Endothelial cell of umbilical vein (primary cell): Measurements from ENCODE around the gene CNTN5. TPM values are rescaled to one million over a fixed set of nuclear protein-coding genes. Genes with fewer than 3 reads are reported as not detected.

Experiments
- BruUV-seq: library from RNA; stranded (reverse); fragments of 400-500 nt; replicated peaks from 2 replicates; lab custom pipeline; 2021; lab: Mats Ljungman, UMichigan
- CTCF ChIA-PET: fragments of 300-600, 350-600 bp; sonication (Branson Sonifier 250); formaldehyde crosslinking; loops from one replicate; lab custom pipeline; 2021; ENCODE audit warnings: antibody characterized with exemption, inconsistent platforms; lab: Charles Lee
- POLR2A ChIA-PET: fragments of 300-600, 350-600 bp; sonication (Branson Sonifier 250); formaldehyde crosslinking; loops from one replicate; lab custom pipeline; 2021; ENCODE audit warnings: antibody characterized with exemption, inconsistent platforms; lab: Charles Lee
- DNase-seq: peaks from one replicate; pipeline ENCODE4 v3.0.0-alpha.2; 2011; ENCODE audit warnings: low read depth, low spot score
- FAIRE-seq: peaks from 2 replicates; lab custom pipeline; 2011; peaks lifted over from hg19 to GRCh38; lab: Jason Lieb, UNC
- H2AFZ ChIP-seq: 2 replicates; pipeline ENCODE4 v1.6.0; 2012; ENCODE audit warnings: low read depth, low read length, control low read depth, inconsistent platforms
- H3K27ac ChIP-seq: 2 replicates; pipeline ENCODE4 v1.5.1; 2011; ENCODE audit warnings: low read depth, mild to moderate bottlenecking, control low read depth, low read length, moderate library complexity; ENCODE audit not compliant: insufficient read depth
- H3K27me3 ChIP-seq, 2 experiments: 2 replicates each; pipeline versions ENCODE4 v1.6.0 to v1.6.1; 2011; ENCODE audit warnings: low read length in 2 of 2, mixed read lengths in 1 of 2; ENCODE audit not compliant: control insufficient read depth in 2 of 2, insufficient read depth in 2 of 2
- H3K36me3 ChIP-seq, 2 experiments: 2 replicates in 1 of 2; 3 replicates in 1 of 2; pipeline ENCODE4 v1.5.1; 2011; ENCODE audit warnings: low read length in 2 of 2, mild to moderate bottlenecking in 1 of 2, moderate library complexity in 1 of 2; ENCODE audit not compliant: control insufficient read depth in 2 of 2, insufficient read depth in 2 of 2; ENCODE audit errors: extremely low read depth in 1 of 2
- H3K4me1 ChIP-seq: 3 replicates; pipeline ENCODE4 v1.5.1; 2011; ENCODE audit warnings: mild to moderate bottlenecking, low read length; ENCODE audit not compliant: control insufficient read depth, insufficient read depth; ENCODE audit errors: extremely low read depth
- H3K4me2 ChIP-seq: 2 replicates; pipeline ENCODE4 v1.6.1; 2011; ENCODE audit warnings: low read length, control low read depth, mixed read lengths; ENCODE audit not compliant: insufficient read depth
- H3K4me3 ChIP-seq, 3 experiments: fragments of 200-600 bp in 1 of 3; sonication (generic), shearing (Covaris generic) in 1 of 3; replicated peaks in 1 of 3; 2 replicates each; pipeline ENCODE4 v1.5.1; 2011 to 2016; ENCODE audit warnings: control low read depth in 3 of 3, low read length in 3 of 3, mild to moderate bottlenecking in 2 of 3, inconsistent platforms in 1 of 3, low read depth in 1 of 3, moderate library complexity in 1 of 3; ENCODE audit not compliant: insufficient read depth in 1 of 3
- H3K79me2 ChIP-seq: 2 replicates; pipeline ENCODE4 v1.6.0; 2012; ENCODE audit warnings: low read length, inconsistent platforms; ENCODE audit not compliant: control insufficient read depth, insufficient read depth
- H3K9ac ChIP-seq: replicated peaks from 2 replicates; pipeline ENCODE3; 2011; ENCODE audit warnings: low read length, control low read depth; ENCODE audit not compliant: insufficient read depth; ENCODE audit errors: extremely low read depth
- H3K9me1 ChIP-seq: replicated peaks from 3 replicates; pipeline ENCODE4 v1.6.0; 2011; ENCODE audit warnings: mild to moderate bottlenecking, low read length; ENCODE audit not compliant: control insufficient read depth, insufficient read depth; ENCODE audit errors: extremely low read depth
- H3K9me3 ChIP-seq: replicated peaks from 2 replicates; pipeline ENCODE4 v1.5.1; 2012; ENCODE audit warnings: low read length, inconsistent platforms; ENCODE audit not compliant: control insufficient read depth, insufficient read depth
- H4K20me1 ChIP-seq: replicated peaks from 2 replicates; pipeline ENCODE3; 2011; ENCODE audit warnings: mild to moderate bottlenecking, low read length; ENCODE audit not compliant: control insufficient read depth, insufficient read depth; ENCODE audit errors: extremely low read depth
- CTCF ChIP-seq, 2 donors: IDR thresholded peaks; 1 replicate in 1 of 2; 2 replicates in 1 of 2; pipeline ENCODE4 v1.5.1; 2011; ENCODE audit warnings: low read length in 2 of 2, mild to moderate bottlenecking in 2 of 2, moderate library complexity in 2 of 2, control low read depth in 1 of 2, inconsistent platforms in 1 of 2, low read depth in 1 of 2; ENCODE audit not compliant: insufficient read depth in 1 of 2; ENCODE audit errors: extremely low read depth in 1 of 2
- EZH2 ChIP-seq: IDR thresholded peaks from 2 replicates; pipeline ENCODE4 v1.6.1; 2012; ENCODE audit warnings: borderline replicate concordance, low read depth, mild to moderate bottlenecking, moderate library complexity, low read length, inconsistent platforms; ENCODE audit not compliant: severe bottlenecking
- FOS ChIP-seq: IDR thresholded peaks from 2 replicates; pipeline ENCODE4 v1.6.1; 2011; ENCODE audit warnings: mild to moderate bottlenecking, low read length, moderate library complexity, borderline replicate concordance; ENCODE audit not compliant: insufficient read depth
- GATA2 ChIP-seq: IDR thresholded peaks from 2 replicates; pipeline ENCODE4 v1.7.0; 2011; ENCODE audit warnings: low read depth, mild to moderate bottlenecking, moderate library complexity, mixed read lengths, low read length; ENCODE audit not compliant: insufficient read length, insufficient read depth
- JUN ChIP-seq: IDR thresholded peaks from 2 replicates; pipeline ENCODE4 v1.6.1; 2011; ENCODE audit warnings: borderline replicate concordance, low read depth; ENCODE audit not compliant: insufficient read length, insufficient read depth
- MAX ChIP-seq: IDR thresholded peaks from 2 replicates; pipeline ENCODE4 v1.6.1; 2011; ENCODE audit not compliant: insufficient read depth, insufficient read length
- MYC ChIP-seq: IDR thresholded peaks from one replicate; pipeline ENCODE4 v1.6.1; 2011; ENCODE audit warnings: mild to moderate bottlenecking, low read depth, low read length
- POLR2A ChIP-seq: IDR thresholded peaks from 2 replicates; pipeline ENCODE4 v1.6.1; 2012; ENCODE audit warnings: low read depth, mild to moderate bottlenecking, control low read depth, low read length
- POLR2AphosphoS5 ChIP-seq: IDR thresholded peaks from 2 replicates; pipeline ENCODE4 v1.6.1; 2012; ENCODE audit warnings: low read depth, mild to moderate bottlenecking, control low read depth, low read length, moderate library complexity; ENCODE audit not compliant: insufficient read depth
- dilution Hi-C: fragments of 300-500 bp; cut with MboI; formaldehyde crosslinking; loops from one replicate; pipeline ENCODE4 v1.15.0; 2019; ENCODE audit warnings: low sequenced_read_pairs; ENCODE audit not compliant: extremely low pct_ligation_motif_present
- intact Hi-C: fragments of 100-400 bp; cut with micrococcal nuclease; formaldehyde crosslinking; loops from one replicate; pipeline ENCODE4 v1.10.0; 2022
- polyA plus RNA-seq, 4 experiments: library from polyadenylated mRNA; depleted of rRNA in 3 of 4; stranded (reverse) in 3 of 4; unstranded in 1 of 4; fragments of >200 nt; gene quantifications; 2 replicates each; pipeline versions ENCODE4 v1.2.1 to v1.2.3, GENCODE V29; 2011 to 2012; ENCODE audit warnings: missing spikeins in 1 of 4
- total RNA-seq: library from RNA; stranded (reverse); gene quantifications from 2 replicates; pipeline ENCODE4 v1.2.3, GENCODE V29; 2021

The CNTN5 gene
- total and polyA plus RNA-seq, 2 donors (not counting 3 experiments of a cell fraction or from before 2014, with no cell fraction given), result not detected

- no peaks in the 10 kb centered on the region for H3K9me1 ChIP-seq
- dilution Hi-C loops, result no loop called here
- no peaks in the 10 kb centered on the region for H3K79me2 ChIP-seq
- peaks cover 5% of the 10 kb centered on the region for H3K9me3 ChIP-seq
- FAIRE-seq (no peak), DNase-seq (no peak)
- no TSS peak for BruUV-seq
- ChIA-PET POLR2A (no interaction called here), CTCF (no interaction called here)
- H2AFZ ChIP-seq, result no peak overlapping the region
- no peaks in the 10 kb centered on the region for H3K4me1 ChIP-seq
- no peaks in the 10 kb centered on the region for H4K20me1 ChIP-seq
- H3K27me3 ChIP-seq, result no peaks in the 10 kb centered on the region
- no peaks in the 10 kb centered on the region for H3K36me3 ChIP-seq
- TF ChIP-seq CTCF (IDR thresholded peaks at IDR 0.05; ENCODE audit: extremely low read depth in 1 of 2, insufficient read depth in 1 of 2, low read depth in 1 of 2, low read length in 2 of 2) (no peak), JUN (no peak), MYC (no peak), MAX (no peak), EZH2 (no peak), GATA2 (no peak), POLR2AphosphoS5 (no peak), FOS (no peak), POLR2A (no peak)
- H3K4me3 ChIP-seq, result no peak overlapping the region
- H3K9ac ChIP-seq, result no peak overlapping the region
- no peak overlapping the region for H3K27ac ChIP-seq
- H3K4me2 ChIP-seq, result no peak overlapping the region
- intact Hi-C loops, result no loop called here
Observed at GRCh38 chr11:100336873-100337272, 1316.1 kb downstream of the CNTN5 start.
